CD4-positive, alpha-beta T cell treated with Interleukin-17A for 1 hour (primary cell): ENCODE results near the gene RTBDN.
"Not testable (repeated sequence)": the region's sequence is repeated elsewhere in the genome, so short reads cannot be mapped to it uniquely, and the experiment has no call there.

Source experiments
- DNase-seq: peaks from one replicate; pipeline ENCODE4 v3.0.0-alpha.2; 2020

The RTBDN gene

DNA sequence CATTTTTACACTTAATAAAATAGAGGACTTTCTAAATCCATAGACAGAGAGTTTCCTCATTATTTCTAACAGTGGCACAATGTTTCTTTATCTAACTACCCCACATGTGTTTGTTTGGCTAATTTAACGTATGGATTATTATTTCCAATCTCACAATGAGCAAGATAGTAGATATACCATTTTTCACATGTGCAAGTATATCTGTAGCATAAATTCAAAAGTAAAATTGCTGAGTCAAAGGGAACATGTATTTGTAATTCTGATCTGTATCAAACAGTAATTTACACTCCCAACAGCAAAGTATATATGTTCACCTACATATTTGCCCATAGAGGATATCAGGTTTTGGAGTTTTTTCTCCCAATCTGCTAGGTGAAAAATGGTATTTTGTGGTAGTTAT is 22.3 kb upstream of the RTBDN start:
- DNase-seq, result no peak

DNA sequence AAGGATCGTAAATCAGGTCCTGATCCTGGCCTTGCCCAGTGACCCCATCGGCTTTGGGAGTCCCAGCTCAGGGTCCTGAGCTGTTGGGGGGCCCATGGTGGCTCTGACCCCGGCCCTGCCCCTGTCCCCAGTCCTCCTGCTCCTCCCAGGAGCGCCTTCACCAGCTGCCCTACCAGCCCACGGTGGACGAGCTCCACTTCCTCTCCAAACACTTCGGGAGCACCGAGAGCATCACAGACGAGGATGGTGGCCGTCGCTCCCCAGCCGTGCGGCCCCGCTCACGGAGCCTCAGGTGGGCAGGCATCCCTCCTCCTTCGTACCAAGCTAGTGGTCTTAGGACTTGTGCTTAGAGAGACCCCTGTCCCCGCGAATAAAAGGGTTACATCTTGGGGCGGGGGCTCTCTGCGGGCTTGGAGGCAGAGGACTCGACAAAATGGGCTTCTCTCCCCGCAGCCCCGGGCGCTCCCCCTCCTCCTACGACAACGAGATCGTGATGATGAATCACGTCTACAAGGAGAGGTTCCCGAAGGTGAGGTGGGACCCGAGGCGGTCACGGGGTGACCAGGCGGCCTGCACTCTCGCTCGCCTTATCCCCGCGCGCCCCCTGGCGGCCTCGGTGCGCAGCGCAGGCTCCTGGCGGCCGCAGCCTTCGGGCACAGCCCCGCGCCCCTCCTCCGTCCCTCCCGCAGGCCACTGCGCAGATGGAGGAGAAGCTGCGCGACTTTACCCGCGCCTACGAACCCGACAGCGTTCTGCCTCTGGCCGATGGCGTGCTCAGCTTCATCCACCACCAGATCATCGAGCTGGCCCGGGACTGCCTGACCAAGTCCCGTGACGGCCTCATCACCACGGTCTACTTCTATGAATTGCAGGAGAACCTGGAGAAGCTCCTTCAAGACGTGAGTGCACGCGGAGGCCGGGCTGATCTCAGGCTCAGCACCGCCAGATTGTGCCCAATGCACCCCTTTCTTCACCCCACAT is 13.1 kb upstream of the RTBDN start:
- peak; percentile 82 for DNase-seq

DNA sequence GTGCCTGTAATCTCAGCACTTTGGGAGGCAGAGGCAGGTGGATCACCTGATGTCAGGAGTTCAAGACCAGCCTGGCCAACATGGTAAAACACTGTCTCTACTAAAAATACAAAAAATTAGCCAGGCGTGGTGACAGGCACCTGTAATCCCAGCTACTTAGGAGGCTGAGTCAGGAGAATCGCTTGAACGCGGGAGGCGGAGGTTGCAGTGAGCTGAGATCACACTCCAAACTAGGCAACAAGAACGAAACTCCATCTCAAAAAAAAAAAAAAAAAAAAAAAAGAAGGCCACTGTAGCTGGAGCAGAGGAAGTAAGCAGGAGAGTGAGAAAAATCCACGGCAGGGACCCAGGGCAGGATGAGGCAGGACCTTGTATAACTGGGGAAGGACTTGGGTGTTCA is 12.2 kb upstream of the RTBDN start:
- not testable (repeated sequence) for DNase-seq

DNA sequence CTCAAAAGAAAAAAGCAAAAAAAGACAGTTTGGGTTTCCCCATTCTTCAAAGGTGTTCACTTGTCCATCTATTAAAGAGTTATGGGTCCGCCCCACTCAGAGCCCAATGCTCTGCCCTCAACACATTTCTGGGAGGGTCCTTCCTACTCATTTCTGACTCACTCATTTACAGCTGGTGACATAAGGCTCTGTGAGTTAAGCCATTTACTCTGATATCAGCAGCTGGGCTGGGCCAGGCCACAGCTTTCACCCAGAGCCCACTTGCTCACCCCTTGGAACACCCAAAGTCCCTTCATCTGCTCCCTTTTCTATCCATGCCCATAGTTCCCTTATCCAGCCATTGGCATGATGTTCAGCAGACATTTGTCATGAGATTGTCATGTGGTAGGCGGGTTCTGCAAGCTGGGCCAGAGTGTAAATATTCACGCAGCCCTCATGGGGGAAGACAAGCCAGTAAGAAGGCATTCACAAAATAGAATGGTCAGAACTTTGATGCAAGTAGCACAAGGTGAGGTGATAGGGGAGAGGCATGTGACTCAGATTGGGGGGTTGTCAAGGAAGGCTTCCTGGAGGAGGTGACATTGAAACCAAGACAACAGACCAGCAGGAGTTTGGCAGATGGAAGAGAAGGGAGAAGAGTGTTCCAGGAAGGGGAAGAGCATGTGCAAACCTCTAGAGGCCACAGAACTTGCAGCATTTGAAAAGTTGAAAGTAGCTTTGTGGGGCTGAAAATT is 9.8 kb upstream of the RTBDN start:
- DNase-seq, result no peak

DNA sequence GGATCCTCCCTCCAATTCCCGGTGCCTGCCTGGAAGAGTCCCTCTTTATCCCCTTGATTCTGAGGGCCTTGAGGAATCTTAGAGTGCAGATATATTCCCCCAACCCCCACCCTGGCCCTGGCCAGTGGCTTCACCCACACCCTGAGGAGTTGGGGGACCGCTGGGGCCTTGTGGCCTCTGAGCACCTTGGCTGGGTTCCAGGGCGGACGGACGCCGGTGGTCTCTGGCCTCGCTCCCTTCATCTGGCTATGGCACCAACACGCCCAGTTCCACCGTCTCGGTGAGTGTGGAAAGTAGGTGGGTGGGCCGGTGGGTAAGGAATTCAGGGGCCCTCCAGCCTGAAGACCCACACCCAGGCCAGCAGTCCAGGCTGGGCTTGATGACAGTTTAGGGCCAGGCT is 8.9 kb upstream of the RTBDN start:
- DNase-seq, result no peak

DNA sequence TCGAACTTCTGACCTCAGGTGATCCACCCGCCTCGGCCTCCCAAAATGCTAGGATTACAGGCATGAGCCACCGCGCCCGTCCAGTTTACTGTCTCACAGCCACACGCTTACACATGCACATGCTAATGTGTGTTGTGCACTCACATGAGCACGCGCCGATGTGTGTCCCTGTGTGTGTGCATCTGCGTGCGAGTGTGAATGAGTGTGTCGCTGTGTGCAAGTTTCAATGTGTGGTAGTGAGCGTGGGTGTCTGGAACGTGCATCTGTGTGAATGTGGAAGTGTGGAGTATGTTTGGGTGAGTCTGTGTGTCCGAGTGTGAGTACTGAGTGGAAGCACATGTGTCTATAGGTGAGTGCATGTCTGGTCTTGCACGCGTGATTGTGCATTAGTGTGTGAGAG is 8.1 kb upstream of the RTBDN start:
- DNase-seq, result no peak

DNA sequence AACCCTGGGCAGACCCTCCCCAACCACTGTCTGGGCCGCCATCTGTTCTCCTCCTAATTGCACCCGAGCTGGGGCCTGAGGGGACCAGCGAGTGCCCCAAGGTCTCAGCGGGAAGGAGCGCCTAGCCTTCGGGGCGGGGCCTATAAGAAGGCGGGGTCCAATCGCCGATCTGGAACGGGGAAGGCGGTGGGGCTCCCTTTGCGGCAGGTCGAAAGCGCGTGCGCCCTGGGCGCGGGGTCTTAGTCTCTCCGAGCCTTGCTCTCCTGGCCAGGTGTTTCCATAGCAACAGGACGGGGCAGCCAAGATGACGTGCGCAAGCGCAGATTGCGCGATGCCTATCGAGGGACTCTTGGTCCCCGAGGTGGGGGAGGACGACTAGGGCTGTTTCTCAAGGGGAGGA is 6.7 kb upstream of the RTBDN start:
- no peak for DNase-seq

DNA sequence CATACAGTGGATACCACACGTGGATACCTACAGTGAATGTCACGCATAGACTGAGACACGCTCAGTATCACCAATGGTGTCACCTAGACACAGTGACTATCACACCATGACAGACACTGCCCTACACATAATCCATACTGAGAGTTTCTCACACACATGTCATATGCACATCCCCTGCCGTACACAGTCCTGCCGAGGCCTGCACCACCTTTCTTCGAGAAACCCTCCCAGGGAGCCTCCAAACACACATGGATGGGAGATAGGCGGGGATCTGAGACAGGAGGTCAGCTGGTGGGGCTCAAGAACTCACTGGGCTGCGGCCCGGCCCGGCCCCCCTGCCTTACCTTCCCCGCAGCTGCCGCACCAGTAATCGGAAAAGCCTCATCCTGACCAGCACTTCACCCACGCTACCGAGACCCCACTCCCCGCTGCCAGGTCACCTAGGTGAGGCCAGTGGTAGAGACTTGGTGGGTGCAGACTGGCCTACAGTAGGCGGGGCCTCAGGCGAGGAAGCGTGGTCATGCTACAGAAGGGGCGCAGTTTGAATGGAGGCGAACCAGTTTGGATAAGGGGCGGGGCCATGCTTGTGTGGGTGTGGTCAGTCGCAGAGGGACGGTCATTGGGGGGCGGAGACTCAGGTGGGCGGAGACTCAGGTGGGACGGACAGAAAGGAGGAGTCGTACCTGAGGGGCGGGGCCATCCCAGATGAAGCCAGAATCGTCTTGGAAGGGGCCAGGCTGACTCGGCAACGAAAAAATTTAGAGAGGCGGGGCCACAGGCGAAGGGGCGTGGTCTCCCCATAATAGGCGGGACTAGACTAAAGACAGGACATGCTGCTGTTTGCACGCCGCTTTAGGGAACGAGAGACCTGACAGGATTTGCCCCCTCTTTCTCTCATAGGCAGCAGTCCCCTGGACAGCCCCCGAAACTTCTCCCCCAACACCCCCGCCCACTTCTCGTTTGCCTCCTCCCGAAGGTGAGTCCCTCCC is 6.0 kb upstream of the RTBDN start:
- DNase-seq, result peak; percentile 38

DNA sequence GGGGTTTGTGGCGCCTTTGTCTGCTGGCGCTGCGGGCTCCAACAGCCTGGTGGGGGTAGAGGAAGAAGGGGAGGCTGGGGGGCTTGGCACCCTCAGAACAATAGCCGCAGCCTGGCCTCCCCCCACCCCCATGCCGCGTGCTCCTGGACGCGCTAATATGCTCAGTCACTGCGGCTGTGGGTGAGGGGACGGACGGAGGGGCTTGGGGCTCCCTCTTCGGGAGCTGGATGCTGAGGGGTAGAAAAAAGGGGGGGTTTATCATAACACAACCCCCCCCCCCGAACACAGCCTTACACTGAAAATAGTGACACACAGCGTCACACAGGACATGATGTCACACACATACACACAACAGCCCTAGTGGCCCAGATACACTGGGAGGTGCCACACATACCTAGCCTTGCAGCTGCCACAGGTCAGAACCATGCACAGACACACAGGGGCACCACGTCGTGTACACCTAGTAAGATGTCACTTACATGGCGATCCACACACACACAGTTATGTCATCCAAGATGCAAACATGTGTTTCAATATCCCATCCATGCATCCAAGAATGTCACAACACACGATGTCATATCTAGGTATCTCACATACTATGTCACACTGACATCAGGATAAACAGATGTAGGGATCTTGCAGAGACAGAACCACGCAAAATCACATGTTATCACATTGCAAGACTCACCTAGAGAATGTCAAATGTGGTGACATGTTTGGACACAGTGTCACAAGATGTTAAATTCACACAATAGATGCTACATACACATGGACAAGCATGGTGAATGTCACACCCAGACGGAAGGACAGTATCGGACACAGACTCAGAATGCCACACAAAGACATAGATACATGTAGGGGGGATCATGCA is 4.7 kb upstream of the RTBDN start:
- DNase-seq, result peak; percentile 44

DNA sequence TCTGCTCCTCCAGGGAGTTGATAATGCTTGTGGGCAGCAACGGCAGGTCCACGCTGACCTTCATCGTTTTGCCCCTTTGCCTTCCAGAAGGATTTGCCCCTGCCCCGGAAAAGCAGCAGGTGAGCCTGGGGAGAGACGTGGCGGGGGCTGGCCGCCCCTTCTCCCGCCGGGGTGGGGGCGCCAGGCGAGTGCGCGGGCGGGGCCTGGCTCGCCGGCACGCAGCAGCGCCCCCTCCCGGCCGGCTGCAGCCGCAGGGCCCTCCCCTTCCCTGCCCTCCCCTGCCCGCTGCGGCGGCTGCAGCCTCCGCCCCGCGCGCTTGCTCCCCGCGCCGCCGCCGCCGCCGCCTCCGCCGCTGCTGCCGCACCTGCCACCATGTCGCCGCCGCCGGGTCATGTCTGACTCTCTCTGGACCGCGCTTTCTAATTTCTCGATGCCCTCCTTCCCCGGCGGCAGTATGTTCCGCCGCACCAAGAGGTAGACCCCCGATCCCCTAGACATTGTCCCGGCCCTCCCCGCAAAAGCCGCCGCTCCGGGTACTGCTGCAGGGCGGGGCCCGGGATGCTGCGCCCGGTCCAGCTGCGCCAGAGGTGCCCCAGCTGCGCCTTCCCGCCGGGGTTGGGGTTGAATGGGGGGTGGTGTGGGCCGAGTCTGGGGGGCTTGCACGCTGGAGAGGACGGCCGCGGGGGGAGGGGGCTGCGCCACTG is 4.0 kb upstream of the RTBDN start, which contains the start of gene MAST1:
MAST1 (plus strand) TSS at position 334 of the 704 bp plus-strand sequence; CDS start at position 392, 58 bp downstream.
- peak; percentile 40 for DNase-seq

DNA sequence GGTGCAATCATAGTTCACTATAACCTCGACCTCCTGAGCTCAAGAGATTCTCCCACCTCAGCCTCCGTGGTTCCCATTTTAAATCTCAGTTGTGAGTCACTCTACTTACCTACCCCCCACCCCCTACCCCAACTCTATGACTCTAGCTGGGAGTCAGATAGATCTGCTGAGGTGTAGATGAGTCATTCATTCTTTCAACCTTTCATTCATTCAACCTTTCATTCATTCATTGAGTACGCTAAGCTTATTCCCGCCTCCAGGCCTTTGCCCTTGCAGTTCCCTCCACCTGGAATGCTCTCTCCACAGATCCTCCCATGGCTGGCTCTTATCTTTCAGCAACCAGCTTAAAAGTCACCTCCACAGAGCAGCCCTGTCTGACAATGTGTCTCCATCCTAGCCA is 2.8 kb upstream of the RTBDN start:
- DNase-seq, result no peak

DNA sequence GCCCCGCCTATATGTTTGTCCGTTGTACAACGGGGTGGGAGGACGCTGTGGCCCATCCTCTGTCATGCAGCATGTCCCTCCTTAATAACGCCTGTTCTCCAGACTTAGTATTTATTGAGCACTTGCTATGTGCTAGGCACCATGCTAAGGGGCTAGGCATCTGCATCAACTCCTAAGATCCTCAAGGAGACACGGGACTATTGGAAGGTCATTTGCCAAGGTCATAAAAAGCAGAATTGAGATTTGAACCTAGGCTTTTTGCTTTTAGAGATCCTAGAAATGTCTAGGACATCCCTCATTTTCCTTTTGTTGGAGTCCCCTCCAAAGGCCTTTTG is 2.1 kb upstream of the RTBDN start:
- no peak for DNase-seq

DNA sequence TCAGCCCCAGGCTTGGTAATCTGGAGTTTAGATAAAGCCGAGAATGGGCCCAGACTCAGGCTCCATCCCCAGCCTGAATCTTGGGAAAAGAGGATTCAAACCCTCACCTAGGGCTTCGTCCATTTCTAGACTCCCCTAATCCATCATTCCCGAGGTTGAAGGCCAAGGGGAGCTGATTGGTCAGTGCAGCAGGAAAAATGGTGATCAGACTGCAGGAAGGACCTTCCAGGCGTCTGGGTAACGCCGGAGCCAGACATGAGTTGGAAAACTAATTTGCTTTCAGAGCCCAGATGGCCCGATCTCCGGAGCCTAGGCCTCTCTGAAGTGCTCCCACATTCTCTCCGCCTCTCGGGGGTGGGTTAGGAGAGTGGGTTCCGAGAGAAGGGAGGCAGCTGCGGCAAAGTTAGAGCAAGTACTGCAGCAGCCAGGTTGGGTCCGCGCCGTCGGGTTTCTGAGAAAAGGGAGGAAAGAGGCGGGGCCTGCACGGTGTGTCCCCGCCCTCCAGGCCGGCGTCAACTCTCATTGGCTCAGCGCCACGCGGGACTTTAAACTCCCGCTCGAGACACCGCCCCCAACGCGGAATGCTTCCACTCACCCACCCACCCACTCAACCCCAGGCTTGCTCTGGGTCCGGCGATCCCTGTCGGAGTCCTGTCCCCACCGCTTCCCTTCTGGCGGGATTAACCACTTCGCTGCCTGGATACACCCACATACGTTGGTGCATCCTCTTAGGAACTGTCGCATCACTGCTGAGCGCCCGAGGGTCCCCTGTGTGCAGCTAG is 788 bp upstream of the RTBDN start:
- no peak for DNase-seq

DNA sequence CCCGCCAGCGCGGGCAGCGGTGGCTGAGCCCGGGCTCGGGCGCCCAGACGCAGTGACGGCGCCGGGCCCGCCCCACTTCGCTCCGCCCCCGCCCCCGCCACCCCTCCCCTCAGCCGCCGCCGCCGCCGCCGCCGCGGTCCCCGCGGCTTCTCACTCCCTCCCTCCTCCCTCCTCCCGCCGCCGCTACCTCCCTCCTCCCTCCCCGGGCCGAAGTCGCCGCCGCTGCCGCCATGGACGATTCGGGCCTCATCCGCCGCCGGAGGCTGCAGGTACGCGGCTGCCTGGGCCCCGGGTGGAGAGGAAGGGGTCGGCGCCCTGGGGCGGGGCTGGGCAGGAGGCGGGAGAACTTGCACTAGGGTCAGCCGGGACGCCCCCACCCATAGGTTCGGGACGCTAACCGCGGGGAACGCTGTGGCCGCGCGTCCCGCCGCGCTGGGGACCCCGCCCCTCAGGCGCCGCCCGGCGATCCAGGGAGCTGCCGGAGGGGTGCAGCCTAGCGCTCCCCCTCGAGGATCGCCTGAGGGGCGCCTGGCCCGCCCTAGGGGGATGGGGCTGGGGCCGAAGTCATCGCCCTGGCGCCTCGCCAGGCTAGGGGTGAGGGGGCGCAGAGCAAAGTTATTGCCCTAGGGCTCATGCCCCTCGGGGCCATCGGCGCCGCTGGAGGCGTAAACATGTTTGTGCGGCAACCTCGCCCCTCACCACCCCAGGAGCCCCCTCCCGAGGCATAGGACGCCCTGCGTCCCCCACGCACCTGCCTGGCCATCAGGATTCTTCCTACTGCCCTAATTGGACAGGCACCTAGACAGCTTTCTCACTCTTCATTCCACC is 427 bp downstream of the RTBDN start:
- peak; percentile 65 for DNase-seq

DNA sequence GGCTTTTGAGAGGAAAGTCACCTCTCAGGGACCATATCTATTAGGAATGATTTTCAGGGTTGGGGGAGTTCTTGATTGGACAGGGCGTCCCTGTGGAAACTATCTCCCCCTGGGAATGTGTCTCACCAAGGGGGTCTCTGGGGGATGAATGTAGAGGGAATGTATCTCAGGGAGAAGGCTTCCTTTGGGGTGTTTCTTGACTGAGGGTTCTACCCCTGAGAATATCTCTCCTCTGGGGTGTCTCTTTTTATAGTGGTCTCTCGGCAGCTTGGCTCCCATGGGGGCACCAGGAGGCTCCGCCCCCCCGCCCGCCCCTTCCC is 1.0 kb downstream of the RTBDN start:
- DNase-seq, result no peak

DNA sequence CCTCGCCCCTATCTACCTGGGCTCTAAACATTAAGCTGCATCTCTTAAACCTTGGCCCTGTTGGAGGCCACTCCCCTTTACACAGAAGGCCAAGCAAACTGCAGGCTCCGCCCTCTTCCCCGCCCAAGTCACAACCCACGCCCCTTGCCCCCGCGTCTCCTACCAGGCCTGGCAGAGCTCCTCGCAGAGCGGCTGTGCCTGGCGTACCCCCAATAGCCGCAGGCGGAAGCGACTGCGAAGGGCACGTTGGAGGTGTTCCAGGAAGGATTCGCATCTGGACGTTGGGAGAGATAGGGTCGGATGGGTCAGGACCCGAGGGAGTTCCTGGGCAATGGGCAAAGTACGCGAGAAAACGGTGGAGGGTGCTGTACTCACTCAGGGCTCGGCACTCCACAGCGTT is 5.9 kb downstream of the RTBDN start:
- no peak for DNase-seq

DNA sequence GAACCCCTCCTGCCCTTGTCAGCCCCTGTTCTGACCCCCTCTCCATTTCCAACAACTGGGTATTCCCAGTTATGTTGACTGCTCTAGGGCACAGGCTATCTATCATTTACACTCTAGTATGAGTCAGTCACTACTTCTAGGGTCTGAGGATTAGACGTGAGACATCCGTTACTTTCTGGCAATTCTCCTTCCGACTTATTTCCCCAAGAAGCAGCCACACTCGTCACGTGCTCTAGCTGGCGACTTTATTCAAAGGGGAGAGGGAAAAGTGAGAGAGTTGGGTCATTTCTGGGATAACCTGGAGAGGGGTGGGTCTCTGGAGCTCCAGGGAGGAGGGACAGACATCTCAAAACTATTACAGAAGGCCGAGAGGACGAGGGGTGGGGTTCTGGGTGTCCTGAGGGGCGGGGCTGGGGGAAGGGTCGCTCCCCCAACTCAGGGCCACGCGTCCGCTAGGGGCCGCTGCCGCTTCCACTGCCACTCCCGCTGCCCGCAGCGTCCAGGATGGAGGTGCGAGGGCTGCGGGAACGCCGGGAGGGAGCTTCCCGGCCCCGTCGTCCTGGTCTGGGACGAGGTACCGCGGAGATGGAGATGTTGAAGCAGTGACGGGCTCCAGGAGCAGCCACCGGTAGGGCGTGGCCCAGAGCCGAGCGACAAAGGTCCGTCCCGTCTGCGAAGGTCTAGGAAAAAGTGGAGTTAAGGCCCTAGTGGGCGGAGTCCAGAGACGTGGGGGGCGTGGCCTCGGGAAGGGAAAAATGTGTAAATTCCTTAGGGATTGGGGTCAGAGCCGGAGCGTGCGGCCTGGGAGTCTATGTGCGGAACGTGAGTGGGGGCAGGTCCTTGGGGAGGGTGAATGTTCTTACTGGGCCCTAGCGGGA is 8.9 kb downstream of the RTBDN start:
- DNase-seq, result no peak

DNA sequence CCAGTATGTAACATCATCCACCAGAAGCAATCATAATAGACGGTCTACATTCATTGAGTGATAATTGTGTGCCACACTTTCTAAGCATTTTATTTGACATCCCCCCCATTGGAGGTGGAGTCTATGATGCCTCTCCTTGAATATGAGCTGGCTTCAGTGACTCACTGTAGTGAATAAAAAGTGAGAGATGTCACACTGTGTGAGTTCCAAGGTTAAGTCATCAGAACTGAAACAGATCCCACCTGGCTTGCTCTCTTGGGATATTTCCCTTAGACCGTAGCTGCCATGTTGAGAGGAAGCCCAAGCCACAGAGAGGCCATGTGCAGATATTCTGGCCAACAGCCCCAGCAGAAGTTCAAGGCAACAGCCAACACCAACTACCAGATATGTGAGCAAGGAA is 12.6 kb downstream of the RTBDN start:
- no peak for DNase-seq

DNA sequence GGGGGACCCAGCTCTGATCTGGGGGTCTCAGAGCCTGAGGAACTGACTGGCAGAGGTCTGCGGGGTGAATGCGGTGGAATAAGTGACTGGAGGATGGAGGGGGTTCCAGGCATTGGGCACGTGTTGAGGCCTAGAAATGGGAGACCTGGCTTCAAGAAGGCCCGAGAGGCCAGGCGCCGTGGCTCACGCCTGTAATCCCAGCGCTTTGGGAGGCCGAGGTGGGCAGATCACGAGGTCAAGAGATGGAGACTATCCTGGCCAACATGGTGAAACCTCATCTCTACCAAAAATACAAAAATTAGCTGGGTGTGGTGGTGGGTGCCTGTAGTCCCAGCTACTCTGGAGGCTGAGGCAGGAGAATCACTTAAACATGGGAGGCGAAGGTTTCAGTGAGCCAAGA is 16.6 kb downstream of the RTBDN start:
- DNase-seq, result not testable (repeated sequence)
